HepG2 (cell line): ENCODE measurements around the gene RSPH9. TPM values are rescaled to one million over a fixed set of nuclear protein-coding genes. Genes with fewer than 3 reads are reported as not detected.
A peak's percentile ranks its signal among the peaks of the same experiment; 100 is the strongest.

ENCODE experiments used
- CHCHD3 ChIP-seq: sonication (generic); formaldehyde crosslinking; IDR thresholded peaks from 2 replicates; pipeline ENCODE4 v1.8.0; 2022; ENCODE audit warnings: mild to moderate bottlenecking, missing genetic modification reagents, moderate library complexity
- HINFP ChIP-seq: sonication (generic); formaldehyde crosslinking; IDR thresholded peaks from 2 replicates; pipeline ENCODE4 v1.4.0; 2020; ENCODE audit warnings: low read depth, mild to moderate bottlenecking, missing genetic modification reagents
- IRF2 ChIP-seq: IDR thresholded peaks from 2 replicates; pipeline ENCODE4 v1.6.1; 2018; ENCODE audit warnings: missing genetic modification reagents, missing compliant biosample characterization
- MXD4 ChIP-seq: IDR thresholded peaks from 2 replicates; pipeline ENCODE4 v1.6.1; 2016; ENCODE audit warnings: mild to moderate bottlenecking, missing biosample characterization, missing genetic modification reagents
- NFIB ChIP-seq: sonication (generic); formaldehyde crosslinking; IDR thresholded peaks from 2 replicates; pipeline ENCODE4 v1.9.0; 2021; ENCODE audit warnings: missing genetic modification reagents, mild to moderate bottlenecking, borderline replicate concordance
- PPARG ChIP-seq: conservative IDR thresholded peaks from 2 replicates; pipeline ENCODE4 v1.6.1; 2016; ENCODE audit warnings: missing biosample characterization, missing genetic modification reagents
- PRPF4 ChIP-seq: fragments of 200-400 bp; formaldehyde crosslinking; IDR thresholded peaks from 2 replicates; pipeline ENCODE4 v1.6.1; 2016; ENCODE audit warnings: low read length, low read depth; ENCODE audit not compliant: poor library complexity, severe bottlenecking
- RCOR2 ChIP-seq: IDR thresholded peaks from 2 replicates; pipeline ENCODE4 v1.6.1; 2016; ENCODE audit warnings: missing biosample characterization, missing genetic modification reagents
- STAG1 ChIP-seq: sonication (generic); formaldehyde crosslinking; IDR thresholded peaks from 2 replicates; pipeline ENCODE4 v1.4.0; 2020; ENCODE audit warnings: missing genetic modification reagents
- TAF15 ChIP-seq: fragments of 200-400 bp; formaldehyde crosslinking; IDR thresholded peaks from one replicate; pipeline ENCODE4 v1.6.1; 2018; ENCODE audit warnings: mild to moderate bottlenecking, low read depth, low read length; ENCODE audit not compliant: poor library complexity, severe bottlenecking
- ZBTB25 ChIP-seq: IDR thresholded peaks from 2 replicates; pipeline ENCODE4 v1.6.1; 2018; ENCODE audit warnings: missing genetic modification reagents
- ZFP36L1 ChIP-seq: sonication (generic); formaldehyde crosslinking; IDR thresholded peaks from 2 replicates; pipeline ENCODE4 v1.8.0; 2022; ENCODE audit warnings: mild to moderate bottlenecking, missing genetic modification reagents, moderate library complexity
- ZHX1 ChIP-seq: sonication (generic); formaldehyde crosslinking; IDR thresholded peaks from 2 replicates; pipeline ENCODE4 v1.8.1; 2022; ENCODE audit warnings: low read depth, mild to moderate bottlenecking, missing genetic modification reagents
- ZNF260 ChIP-seq: sonication (generic); formaldehyde crosslinking; IDR thresholded peaks from 2 replicates; pipeline ENCODE4 v1.4.0; 2020; ENCODE audit warnings: missing genetic modification reagents, low read depth, mild to moderate bottlenecking, borderline replicate concordance
- ZNF280D ChIP-seq: sonication (generic); formaldehyde crosslinking; IDR thresholded peaks from 2 replicates; pipeline ENCODE4 v1.5.1; 2020; ENCODE audit warnings: mild to moderate bottlenecking, missing genetic modification reagents
- ZNF512 ChIP-seq: sonication (generic); formaldehyde crosslinking; IDR thresholded peaks from 2 replicates; pipeline ENCODE4 v1.4.0; 2020; ENCODE audit warnings: mild to moderate bottlenecking, missing genetic modification reagents
- ZNF780A ChIP-seq: sonication (generic); formaldehyde crosslinking; IDR thresholded peaks from 2 replicates; pipeline ENCODE4 v1.8.0; 2022; ENCODE audit warnings: mild to moderate bottlenecking, missing genetic modification reagents, moderate library complexity
- ZNF83 ChIP-seq: sonication (generic); formaldehyde crosslinking; IDR thresholded peaks from 2 replicates; pipeline ENCODE4 v1.4.0; 2020; ENCODE audit warnings: missing genetic modification reagents, mild to moderate bottlenecking, borderline replicate concordance
- polyA plus RNA-seq, 8 experiments: library from polyadenylated mRNA; depleted of rRNA in 3 of 8; stranded (reverse) in 7 of 8; unstranded in 1 of 8; fragments of >200 nt; fragmentation: Illumina TruSeq in 4 of 8; extraction: Trizol in 4 of 8; gene quantifications; 2 replicates each; pipeline versions ENCODE4 v1.2.1 to v1.2.3, GENCODE V29; 2011 to 2016; ENCODE audit warnings: low read depth in 4 of 8, missing spikeins in 1 of 8, mixed read lengths in 1 of 8; ENCODE audit not compliant: insufficient read depth in 1 of 8
- total RNA-seq, 5 experiments: library from RNA; depleted of rRNA; stranded (reverse); fragments of >200 nt; fragmentation: Illumina TruSeq; extraction: Trizol; gene quantifications; 2 replicates each; pipeline ENCODE4 v1.2.3, GENCODE V29; 2016; ENCODE audit warnings: low read depth in 1 of 5

RSPH9 gene
- total and polyA plus RNA-seq, 2 of the 13 experiments (the other 11 are each of a cell fraction or from before 2014, with no cell fraction given) = 0.04 TPM; not detected in 1

- TF ChIP-seq ZBTB25 = no peak; the same call in 1 of the 2 replicates
- no peak for TF ChIP-seq ZHX1
- TF ChIP-seq ZNF280D = no peak
- no peak for TF ChIP-seq RCOR2 (CRISPR knock-in tag)
- no peak for TF ChIP-seq ZNF780A (CRISPR knock-in tag)
- no peak for TF ChIP-seq ZFP36L1 (CRISPR knock-in tag)
- TF ChIP-seq TAF15 = no peak
- TF ChIP-seq ZNF512 (CRISPR knock-in tag) = no peak
- no peak for TF ChIP-seq STAG1 (CRISPR knock-in tag)
- TF ChIP-seq ZNF260 (CRISPR knock-in tag) = no peak
- no peak for TF ChIP-seq HINFP (CRISPR knock-in tag)
- no peak for TF ChIP-seq CHCHD3 (CRISPR knock-in tag)
- no peak for TF ChIP-seq PPARG (CRISPR knock-in tag)
- no peak for TF ChIP-seq ZNF83 (CRISPR knock-in tag)
- peak; percentile 95 for TF ChIP-seq IRF2 (CRISPR knock-in tag)
- TF ChIP-seq NFIB (CRISPR knock-in tag) = no peak
- TF ChIP-seq MXD4 (CRISPR knock-in tag) = no peak
- TF ChIP-seq PRPF4 = no peak
Observed at GRCh38 chr6:43629104-43629504, 15.7 kb upstream of the RSPH9 start, which contains the start of gene GTPBP2 (continued).
